ENCODE data around the gene ESRRG. TPM values are rescaled to one million over a fixed set of nuclear protein-coding genes. Genes with fewer than 3 reads are reported as not detected.

The ESRRG gene
- total RNA-seq, 1 experiment from 2014 or later = 0.44 TPM

GRCh38 chr1:216614011-216614934 is 109.0 kb downstream of the ESRRG start:
- WGBS (ENCODE audit: extremely low coverage, insufficient read length, low lambda C conversion rate) = no CpG with 5 or more reads among the region's 12 CpGs
- Histone ChIP-seq H3K27ac (ENCODE audit: insufficient read length, low read depth, low read length) (no peak overlapping the region), H3K56ac (ENCODE audit: insufficient read length, low read depth, low read length) (no peak overlapping the region), H3K23ac (ENCODE audit: insufficient read length, low read depth, low read length) (no peak overlapping the region), H3K27me3 (ENCODE audit: insufficient read depth, low read length) (no peaks in the 10 kb centered on the region), H3K79me1 (ENCODE audit: insufficient read depth, low read depth, low read length, poor library complexity, severe bottlenecking) (no peaks in the 10 kb centered on the region), H2BK120ac (ENCODE audit: low read depth, low read length, poor library complexity, severe bottlenecking) (no peak overlapping the region), H3K9ac (ENCODE audit: extremely low read depth, insufficient read length, low read length) (no peak overlapping the region), H4K91ac (ENCODE audit: insufficient read length, low read depth, low read length) (no peak overlapping the region), H3T11ph (ENCODE audit: low read length) (no peak overlapping the region), H3K18ac (ENCODE audit: insufficient read length, low read depth, low read length) (no peak overlapping the region), H3K4ac (ENCODE audit: low read depth, low read length) (no peak overlapping the region), H3K4me1 (ENCODE audit: insufficient read depth, low read length) (no peaks in the 10 kb centered on the region), H4K20me1 (ENCODE audit: control insufficient read depth, insufficient read depth, insufficient read length) (no peaks in the 10 kb centered on the region), H2BK12ac (ENCODE audit: insufficient read length, low read depth, low read length) (no peak overlapping the region), H2BK20ac (ENCODE audit: low read depth, low read length, poor library complexity, severe bottlenecking) (no peak overlapping the region), H3K9me3 (ENCODE audit: control insufficient read depth, low read depth, low read length) (no peaks in the 10 kb centered on the region), H4K8ac (replicated peaks; ENCODE audit: insufficient read length, low read depth, low read length) (no peak overlapping the region), H2AFZ (ENCODE audit: low read length) (no peak overlapping the region), H2BK15ac (ENCODE audit: low read depth, low read length) (no peak overlapping the region), H3K79me2 (ENCODE audit: insufficient read depth, low read length) (no peaks in the 10 kb centered on the region), H3K23me2 (ENCODE audit: insufficient read length, low read depth, low read length, poor library complexity, severe bottlenecking) (no peaks in the 10 kb centered on the region), H4K5ac (ENCODE audit: insufficient read length, low read depth, low read length) (no peak overlapping the region), H3K4me2 (ENCODE audit: insufficient read depth, insufficient read length, low read length) (no peak overlapping the region), H3K14ac (ENCODE audit: insufficient read depth, low read length) (no peak overlapping the region; the same call in 1 of the 2 replicates), H2AK5ac (ENCODE audit: insufficient read length, low read length) (no peak overlapping the region), H2BK5ac (ENCODE audit: insufficient read length, low read length) (no peak overlapping the region)
- H3K9me3 Mint-ChIP-seq = no peaks in the 10 kb centered on the region
- no peak for DNase-seq
- no peak for TF ChIP-seq CTCF (conservative IDR thresholded peaks at IDR 0.05)
- H3K4me3 Mint-ChIP-seq = no peak overlapping the region
- no peaks in the 10 kb centered on the region for H3K27me3 Mint-ChIP-seq (ENCODE audit: low read depth)
- H3K4me1 Mint-ChIP-seq = peaks cover 3 to 9% of the 10 kb centered on the region in 2 experiments; a peak in 2 of 4 replicates
- H3K27ac Mint-ChIP-seq = no peak overlapping the region
- no peaks in the 10 kb centered on the region for H3K36me3 Mint-ChIP-seq (ENCODE audit: insufficient read depth in 1 of 3, low read depth in 3 of 3)

Data from H9 (cell line).